Activated CD4-positive, alpha-beta T cell treated with anti-CD3 and anti-CD28 coated beads for 1 hour (primary cell): ENCODE results near the gene CFAP157.
"Not testable (repeated sequence)": the region's sequence is repeated elsewhere in the genome, so short reads cannot be mapped to it uniquely, and the experiment has no call there.

Experiments
- DNase-seq: peaks from one replicate; pipeline ENCODE4 v3.0.0-alpha.2; 2020

Gene CFAP157

DNA sequence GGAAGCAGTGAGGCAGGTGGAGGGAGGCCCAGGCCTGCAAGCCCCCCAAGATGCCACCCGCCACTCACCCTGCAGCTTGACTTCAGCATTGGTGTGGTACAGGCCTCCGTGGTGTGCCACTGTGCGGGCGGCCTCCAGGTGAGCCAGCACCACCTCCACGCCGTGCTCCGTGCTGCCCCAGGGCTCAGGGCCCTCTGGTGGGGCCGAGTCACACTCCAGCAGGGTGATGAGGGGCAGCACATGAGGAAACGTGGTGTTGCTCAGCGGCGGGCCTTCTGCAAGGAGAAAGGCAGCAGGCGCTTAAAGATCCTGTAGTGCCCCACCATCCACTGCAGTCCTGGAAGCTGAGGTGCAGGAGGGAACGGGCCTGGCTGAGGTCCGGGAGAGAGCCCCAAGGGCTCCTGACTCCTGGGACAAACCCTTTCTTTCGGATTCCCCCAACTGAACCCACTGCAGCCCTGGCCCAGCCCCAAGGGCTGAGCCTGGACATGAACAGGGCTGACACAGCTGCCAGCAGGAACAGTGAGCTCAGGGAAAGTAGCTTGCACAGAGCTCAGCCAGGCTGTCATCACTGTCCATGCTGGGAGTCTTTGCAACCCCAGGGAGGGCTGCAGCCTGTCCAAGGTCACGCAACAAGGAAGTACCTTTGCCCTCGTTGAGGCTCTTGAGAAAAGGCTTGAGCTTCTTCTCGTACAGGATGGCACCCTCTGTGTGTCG lies 33.0 kb downstream of the CFAP157 start:
- no peak for DNase-seq

DNA sequence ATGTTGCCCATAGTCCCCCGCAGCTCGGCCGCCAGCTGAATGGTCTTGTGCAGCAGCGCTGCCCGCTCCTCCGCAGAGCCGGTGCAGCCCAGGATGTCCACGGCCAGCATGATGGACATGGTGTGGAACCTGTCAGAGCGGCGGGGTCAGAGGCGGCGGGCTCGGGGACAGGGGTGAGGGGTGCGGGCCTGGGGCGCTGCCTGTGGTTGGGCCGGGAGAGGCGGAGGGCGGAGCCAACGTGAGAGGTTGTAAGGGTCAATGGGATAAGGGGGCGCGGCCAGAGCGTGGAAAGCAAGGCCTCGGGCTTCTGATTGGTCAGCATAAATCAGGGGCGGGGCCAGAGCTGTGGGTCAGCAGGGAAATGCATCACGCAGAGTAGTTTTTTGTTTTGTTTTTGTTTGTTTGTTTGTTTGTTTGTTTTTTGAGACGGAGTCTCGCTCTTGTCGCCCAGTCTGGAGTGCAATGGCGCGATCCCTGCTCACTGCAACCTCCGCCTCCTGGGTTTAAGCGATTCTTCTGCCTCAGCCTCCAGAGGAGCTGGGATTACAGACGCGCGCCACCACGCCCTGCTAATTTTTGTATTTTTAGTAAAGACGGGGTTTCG lies 35.1 kb downstream of the CFAP157 start:
- DNase-seq, result no peak

GRCh38 chr9:127742435-127743088 lies 35.8 kb downstream of the CFAP157 start:
- no peak for DNase-seq

GRCh38 chr9:127744398-127745110 lies 37.8 kb downstream of the CFAP157 start:
- no peak for DNase-seq

- DNase-seq, result no peak
Observed at GRCh38 chr9:127746959-127747569, 40.3 kb downstream of the CFAP157 start.

DNA sequence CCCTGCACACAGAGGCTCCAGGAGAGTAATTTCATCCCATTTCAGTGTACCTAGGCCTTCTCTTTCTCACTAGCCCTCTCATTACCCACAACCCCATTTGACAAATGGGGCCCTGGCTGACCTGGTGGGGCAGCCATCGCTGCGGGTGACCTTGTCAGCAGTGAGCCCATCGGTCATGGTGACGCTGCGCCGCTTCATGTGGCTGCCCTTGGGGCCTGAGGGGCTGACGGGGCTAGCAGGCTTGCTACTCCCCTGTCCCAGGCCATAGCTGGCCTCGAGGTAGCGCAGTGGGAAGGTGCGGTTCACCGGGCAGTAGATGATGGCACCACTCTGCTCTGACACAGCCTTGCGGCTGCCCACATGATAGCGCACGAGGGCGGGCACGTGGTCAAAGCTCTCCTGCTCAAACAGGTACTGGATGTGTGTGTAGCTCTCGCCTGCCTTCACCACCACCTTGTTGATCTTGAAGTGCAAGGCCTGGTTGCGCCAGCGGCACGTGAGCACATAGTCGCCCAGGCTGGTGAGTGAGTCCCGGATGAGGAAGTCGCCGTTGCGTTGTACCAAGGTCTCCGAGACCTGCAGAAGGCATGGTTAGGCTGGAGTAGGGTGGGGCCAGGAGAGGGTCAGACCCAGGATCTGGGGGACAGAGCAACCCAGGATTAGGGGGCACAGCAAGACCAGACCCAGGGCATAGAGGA lies 42.5 kb downstream of the CFAP157 start:
- DNase-seq, result no peak

DNA sequence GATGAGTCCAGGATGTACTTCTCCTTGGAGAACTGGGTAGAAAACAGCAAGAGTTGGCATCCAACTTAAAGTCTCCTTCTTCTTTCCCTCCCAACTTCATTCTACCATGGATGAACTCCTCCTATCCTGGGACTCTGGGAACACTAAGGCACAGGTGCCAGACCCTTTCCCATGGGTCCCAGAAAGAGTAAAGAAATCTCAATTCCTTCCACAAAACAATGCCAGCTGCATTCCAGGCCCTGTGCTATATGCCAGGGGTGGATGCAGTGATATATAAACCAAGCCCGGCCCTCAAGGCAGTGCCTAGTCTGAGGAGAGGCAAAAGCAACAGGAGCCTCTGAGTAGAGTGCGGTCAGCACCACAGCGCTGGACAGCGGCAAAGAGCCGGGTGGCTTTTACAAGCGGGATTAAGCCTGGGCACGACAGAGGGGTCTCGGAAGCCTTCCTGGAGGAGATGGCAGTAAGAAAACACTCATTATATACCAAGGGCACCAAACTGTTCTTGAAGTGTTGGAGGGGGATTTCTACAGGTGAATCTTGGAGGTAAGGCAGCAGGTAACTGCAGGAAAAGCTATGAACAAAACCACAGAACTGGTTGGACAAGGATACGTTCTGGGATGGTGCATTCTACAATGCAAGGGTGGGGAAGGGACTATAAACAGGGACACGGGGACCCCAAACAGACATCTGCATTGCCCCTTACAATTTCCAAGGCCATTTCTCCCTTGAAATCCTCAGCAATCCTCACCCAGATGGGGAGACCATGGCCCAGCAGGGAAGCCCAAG lies 44.7 kb downstream of the CFAP157 start:
- no peak for DNase-seq

DNA sequence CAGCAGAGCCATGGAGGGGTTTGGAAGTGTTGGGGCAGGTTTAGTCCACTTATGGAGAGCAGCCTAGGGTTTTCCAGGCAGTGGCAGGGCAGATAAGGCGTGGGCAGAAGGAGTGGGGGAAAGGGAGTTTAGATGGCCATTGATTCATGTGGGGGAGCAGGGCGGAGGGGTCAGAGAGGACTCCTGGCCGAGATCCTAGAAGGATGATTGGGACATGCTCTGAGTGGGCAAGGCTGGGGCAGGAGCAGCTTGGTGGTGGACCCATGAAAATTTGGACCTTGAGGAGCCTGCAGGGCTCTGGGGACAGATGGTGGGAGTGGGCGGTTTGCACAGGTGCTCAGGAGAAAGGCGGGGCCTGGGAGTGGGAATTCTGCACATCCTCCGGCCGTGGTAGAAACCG lies 46.4 kb downstream of the CFAP157 start:
- no peak for DNase-seq

GRCh38 chr9:127753622-127754021 lies 46.8 kb downstream of the CFAP157 start:
- no peak for DNase-seq

DNA sequence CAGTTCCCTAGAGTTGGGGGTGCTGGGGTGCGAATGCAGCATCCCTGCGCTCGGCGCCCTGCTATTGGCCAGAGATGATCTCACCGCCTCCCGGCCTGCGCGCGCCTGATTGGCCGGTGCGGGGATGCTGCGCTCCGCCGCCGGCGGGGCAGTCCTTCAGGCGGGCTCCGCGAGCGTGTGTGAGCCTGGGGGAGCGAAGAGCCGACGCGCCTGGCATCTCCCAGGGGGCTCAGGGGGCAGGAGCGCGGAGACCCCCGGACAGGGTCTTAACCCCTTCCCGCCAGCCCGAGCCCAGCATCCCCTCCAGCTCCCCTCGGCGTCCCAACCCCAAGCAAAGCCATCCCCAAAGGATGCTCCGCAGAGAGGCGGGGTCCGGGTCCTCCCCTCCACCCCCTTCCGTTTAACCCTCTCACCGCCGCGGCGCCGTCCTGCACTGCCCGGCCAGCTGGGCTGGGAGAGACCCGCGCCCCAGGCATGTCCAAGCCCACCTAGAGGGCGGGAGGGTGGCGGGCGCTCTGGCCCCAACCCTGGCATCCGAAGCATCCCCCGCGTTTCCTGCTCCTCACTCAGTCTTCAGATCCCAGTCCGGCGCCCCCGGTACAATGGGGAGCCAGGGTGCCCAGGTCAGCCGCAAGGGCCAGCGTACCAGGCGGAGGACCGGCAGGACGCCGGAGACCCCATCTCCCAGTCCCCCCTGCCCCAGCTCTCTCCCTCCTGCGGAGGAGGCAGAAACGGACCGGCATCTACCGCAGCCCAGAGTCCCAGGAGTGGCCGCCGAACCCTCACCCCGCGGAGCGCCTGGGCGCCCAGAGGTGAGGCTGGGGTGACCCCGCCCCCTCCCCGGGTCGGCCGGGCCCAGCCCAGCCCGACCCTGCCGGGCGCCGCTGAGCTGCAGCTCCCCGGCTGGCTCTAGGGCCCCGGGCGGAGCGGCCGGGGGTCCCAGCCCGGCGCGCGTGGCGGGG lies 47.6 kb downstream of the CFAP157 start:
- no peak for DNase-seq

DNA sequence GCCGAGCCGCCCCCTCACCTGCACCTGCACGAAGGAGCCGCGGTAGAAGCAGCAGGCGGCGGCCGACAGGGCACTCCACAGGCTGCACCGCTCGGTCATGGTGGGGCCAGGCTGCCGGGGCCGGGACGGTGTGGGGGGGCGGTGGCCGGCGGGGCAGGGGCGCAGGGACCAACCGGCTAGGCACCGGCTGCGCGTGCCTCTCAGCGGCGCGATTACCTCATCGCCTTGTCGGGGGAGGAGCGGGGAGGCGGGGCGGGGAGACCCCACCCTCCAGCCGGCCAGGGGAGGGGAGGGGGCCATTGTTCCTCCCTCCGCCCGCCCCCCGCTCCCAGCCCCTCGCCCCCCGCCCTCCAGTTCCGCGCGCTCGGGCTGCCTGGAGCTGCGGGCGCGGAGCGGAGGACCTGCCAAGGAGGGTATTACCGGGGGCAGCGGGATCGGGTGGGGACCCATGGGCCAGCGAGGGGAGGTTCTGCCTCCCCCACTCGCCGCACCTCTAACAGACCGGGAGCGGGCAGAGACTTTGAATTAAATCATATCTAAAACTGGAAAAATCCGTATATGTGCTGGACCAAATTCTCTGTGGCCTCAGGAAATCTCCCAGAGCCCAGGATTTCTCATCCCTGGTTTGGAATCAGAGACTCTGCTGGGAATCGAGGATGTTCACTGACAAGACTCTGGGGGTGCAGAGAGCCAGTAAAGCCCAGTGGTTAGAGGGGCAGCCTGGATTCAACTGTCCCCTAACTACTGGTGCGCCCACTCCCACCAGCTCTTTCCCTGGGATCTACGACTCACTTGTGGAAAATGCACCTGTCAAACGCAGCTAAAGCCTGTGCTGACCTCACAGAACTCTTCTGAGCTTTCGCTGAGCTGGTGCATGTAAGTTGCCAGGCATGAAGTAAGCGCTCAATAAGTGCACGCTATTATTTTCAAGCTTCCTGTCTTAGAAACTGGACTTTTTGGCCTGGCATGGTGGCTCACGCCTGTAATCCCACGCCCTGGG lies 48.6 kb downstream of the CFAP157 start:
- DNase-seq, result no peak

GRCh38 chr9:127756233-127756632 lies 49.4 kb downstream of the CFAP157 start:
- no peak for DNase-seq

DNA sequence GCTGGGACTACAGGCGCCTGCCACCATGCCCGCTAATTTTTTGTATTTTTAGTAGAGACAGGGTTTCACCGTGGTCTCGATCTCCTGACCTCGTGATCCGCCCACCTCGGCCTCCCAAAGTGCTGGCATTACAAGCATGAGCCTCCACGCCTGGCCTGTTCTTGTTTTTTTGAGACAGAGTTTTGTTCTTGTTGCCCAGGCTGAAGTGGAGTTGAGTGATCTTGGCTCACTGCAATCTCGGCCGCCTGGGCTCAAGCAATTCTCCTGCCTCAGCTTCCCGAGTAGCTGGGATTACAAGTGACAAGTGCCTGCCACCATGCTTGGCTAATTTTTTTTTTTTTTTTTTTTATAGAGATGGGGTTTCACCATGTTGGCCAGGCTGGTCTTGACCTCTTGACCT lies 50.0 kb downstream of the CFAP157 start:
- not testable (repeated sequence) for DNase-seq

DNA sequence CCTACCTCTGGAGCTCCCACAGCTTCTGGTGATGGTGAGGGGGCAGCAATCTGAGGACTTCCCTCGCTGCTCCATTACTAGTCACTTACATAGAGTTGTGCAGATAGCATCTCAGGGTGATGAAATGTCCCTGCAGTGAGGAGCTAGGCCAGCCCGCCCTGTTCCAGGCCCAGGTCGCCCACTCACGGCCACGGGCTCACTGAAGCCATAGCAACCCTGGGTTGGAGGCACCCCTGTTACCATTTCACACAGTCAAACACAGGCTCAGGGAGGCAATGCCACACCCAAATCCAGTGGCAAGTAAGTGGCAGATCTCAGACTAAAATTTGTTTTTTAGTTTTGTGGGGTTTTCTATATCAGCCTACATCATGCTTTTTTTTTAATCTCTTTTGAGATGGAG lies 52.1 kb downstream of the CFAP157 start:
- DNase-seq, result no peak

GRCh38 chr9:127761061-127761460 lies 54.3 kb downstream of the CFAP157 start:
- no peak for DNase-seq

- no peak for DNase-seq
Observed at GRCh38 chr9:127761491-127761956, 54.7 kb downstream of the CFAP157 start.

GRCh38 chr9:127762111-127762676 lies 55.4 kb downstream of the CFAP157 start:
- DNase-seq, result no peak

DNA sequence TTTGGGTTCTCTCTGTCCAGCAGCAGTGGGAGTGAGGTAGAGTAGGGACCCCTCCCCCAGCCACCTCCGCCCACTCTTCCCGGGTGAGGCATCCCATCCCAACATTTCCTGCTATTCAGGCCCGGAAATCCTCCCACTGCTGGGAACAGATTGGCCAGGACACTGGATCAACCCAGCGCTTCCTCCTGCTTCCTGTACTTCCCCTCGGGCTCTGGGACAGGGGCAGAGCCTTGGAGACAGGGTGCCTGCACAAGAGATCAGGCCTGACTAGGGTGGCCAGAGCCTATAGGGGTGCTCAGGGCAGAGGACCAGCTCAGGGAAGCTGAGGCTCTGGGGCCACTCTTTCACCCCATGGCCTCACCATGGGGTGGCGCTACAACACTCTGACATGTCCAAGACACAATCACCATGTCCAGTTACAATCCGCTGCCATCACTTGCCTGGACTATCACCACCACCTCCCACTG lies 57.2 kb downstream of the CFAP157 start:
- DNase-seq, result no peak

DNA sequence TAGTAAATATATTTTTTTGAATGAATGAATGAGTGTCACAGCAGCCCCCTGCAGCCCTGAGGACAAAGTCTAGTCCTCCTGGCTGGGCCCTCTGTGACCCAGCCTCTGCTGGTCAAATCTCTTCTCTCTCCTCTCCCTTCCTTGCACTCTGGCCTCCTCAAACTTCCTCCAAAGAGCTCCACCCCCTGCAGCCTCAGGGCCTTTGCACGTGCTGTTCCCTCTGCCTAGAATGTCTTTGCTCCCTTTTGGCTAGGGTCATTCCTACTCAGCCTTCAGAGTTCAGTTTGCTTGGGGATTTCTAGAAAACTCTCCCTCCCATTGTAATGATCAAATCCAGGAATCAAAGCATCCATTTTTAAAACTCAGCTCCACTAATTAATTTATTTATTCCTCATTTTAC lies 58.6 kb downstream of the CFAP157 start:
- no peak for DNase-seq
